ENCODE results near the gene MGAT4A.

Gene MGAT4A

GRCh38 chr2:98569197-98569793 is 161.6 kb downstream of the MGAT4A start:
- DNase-seq: peak; percentile 76 to 80
